HG02610 (cell line): Measurements from ENCODE around the gene RER1.

Source experiments
- ATAC-seq: cut with Tn5 transposase; IDR thresholded peaks from one replicate; pipeline ENCODE4 v1.9.1; 2021; ENCODE audit warnings: mild to moderate bottlenecking, moderate library complexity; ENCODE audit not compliant: unreplicated experiment

Gene RER1

GRCh38 chr1:2391041-2391930 lies at the start of gene RER1, which contains the start of gene MORN1:
RER1 (plus strand) TSS chr1:2391841; CDS start chr1:2395791, 3,950 bp downstream.
MORN1 (minus strand) TSS chr1:2391554; CDS start chr1:2391533, 21 bp downstream.
- peak; percentile 95 for ATAC-seq

GRCh38 chr1:2342384-2343022 lies 49.1 kb upstream of the RER1 start:
- ATAC-seq: no peak

- no peak for ATAC-seq
These were observed 48.4 kb upstream of the RER1 start for GRCh38 chr1:2343023-2343935.

GRCh38 chr1:2344121-2344681 lies 47.4 kb upstream of the RER1 start:
- no peak for ATAC-seq

- no peak for ATAC-seq
These were observed 46.8 kb upstream of the RER1 start for GRCh38 chr1:2344744-2345296.

GRCh38 chr1:2345297-2346075 lies 46.2 kb upstream of the RER1 start:
- ATAC-seq: no peak

GRCh38 chr1:2346691-2347408 lies 44.8 kb upstream of the RER1 start:
- no peak for ATAC-seq

- ATAC-seq: no peak
These were observed 44.2 kb upstream of the RER1 start for GRCh38 chr1:2347409-2347785.

GRCh38 chr1:2347896-2348295 lies 43.7 kb upstream of the RER1 start:
- ATAC-seq: no peak

GRCh38 chr1:2348346-2349325 lies 43.0 kb upstream of the RER1 start:
- no peak for ATAC-seq

GRCh38 chr1:2349806-2350205 lies 41.8 kb upstream of the RER1 start:
- ATAC-seq: no peak

- ATAC-seq: no peak
These were observed 41.1 kb upstream of the RER1 start for GRCh38 chr1:2350501-2350900.

- no peak for ATAC-seq
These were observed 40.6 kb upstream of the RER1 start for GRCh38 chr1:2350911-2351655.

GRCh38 chr1:2351723-2352122 lies 39.9 kb upstream of the RER1 start:
- ATAC-seq: no peak

- no peak for ATAC-seq
These were observed 39.2 kb upstream of the RER1 start for GRCh38 chr1:2352341-2352896.

- ATAC-seq: no peak
These were observed 38.6 kb upstream of the RER1 start for GRCh38 chr1:2352897-2353550.
